C4-2B (cell line): ENCODE data around the gene SH3GL1.

Experiments
- CTCF ChIP-seq: fragments of 450-650 bp; conservative IDR thresholded peaks from 2 replicates; pipeline ENCODE4 v1.5.1; 2017; ENCODE audit warnings: mild to moderate bottlenecking
- ZFX ChIP-seq: fragments of 450-650 bp; IDR thresholded peaks from 2 replicates; pipeline ENCODE4 v1.6.1; 2017

GRCh38 chr19:4376671-4376990 lies 23.7 kb downstream of the SH3GL1 start:
- TF ChIP-seq CTCF = no peak
- TF ChIP-seq ZFX = no peak
